Liver (tissue), 9 donors: ENCODE results near the gene SLC39A1. TPM values are rescaled to one million over a fixed set of nuclear protein-coding genes. Genes with fewer than 3 reads are reported as not detected.

Source experiments
- DNase-seq: peaks from one replicate; pipeline ENCODE4 v3.0.0-alpha.2; 2017; ENCODE audit warnings: low spot score
- H3K27ac ChIP-seq, 2 donors: one replicate each; pipeline ENCODE4 v1.7.0; 2013; ENCODE audit warnings: inconsistent platforms in 2 of 2, low read length in 2 of 2, control low read depth in 1 of 2, low read depth in 1 of 2, mild to moderate bottlenecking in 1 of 2
- H3K27me3 ChIP-seq, 4 donors: one replicate each; pipeline versions ENCODE4 v1.6.1 to v1.7.0; 2013; ENCODE audit warnings: low read length in 3 of 4, inconsistent platforms in 1 of 4, mild to moderate bottlenecking in 1 of 4, moderate library complexity in 1 of 4; ENCODE audit not compliant: control insufficient read depth in 4 of 4, insufficient read depth in 4 of 4
- H3K36me3 ChIP-seq, 4 donors: one replicate each; pipeline versions ENCODE4 v1.6.1 to v1.7.0; 2013; ENCODE audit warnings: low read length in 3 of 4, mild to moderate bottlenecking in 3 of 4, low read depth in 1 of 4, moderate library complexity in 1 of 4; ENCODE audit not compliant: control insufficient read depth in 4 of 4, insufficient read depth in 3 of 4
- H3K4me1 ChIP-seq, 4 donors: one replicate each; pipeline versions ENCODE4 v1.6.1 to v1.7.0; 2013; ENCODE audit warnings: low read length in 3 of 4, mild to moderate bottlenecking in 3 of 4, moderate library complexity in 1 of 4; ENCODE audit not compliant: control insufficient read depth in 4 of 4, insufficient read depth in 4 of 4
- H3K4me3 ChIP-seq, 3 donors: one replicate each; pipeline versions ENCODE4 v1.6.1 to v1.7.0; 2013; ENCODE audit warnings: low read length in 3 of 3, control low read depth in 1 of 3, low read depth in 1 of 3, mild to moderate bottlenecking in 1 of 3
- H3K9ac ChIP-seq, 2 donors: one replicate each; pipeline ENCODE4 v1.7.0; 2013; ENCODE audit warnings: low read length in 2 of 2, mild to moderate bottlenecking in 2 of 2, moderate library complexity in 2 of 2, control low read depth in 1 of 2, low read depth in 1 of 2
- H3K9me3 ChIP-seq, 4 donors: one replicate each; pipeline versions ENCODE4 v1.6.1 to v1.7.0; 2013; ENCODE audit warnings: low read length in 3 of 4; ENCODE audit not compliant: control insufficient read depth in 4 of 4
- EGR1 ChIP-seq, 2 donors: IDR thresholded peaks; 2 replicates each; pipeline ENCODE4 v1.6.1; 2016 to 2018; ENCODE audit warnings: antibody characterized with exemption in 2 of 2, low read depth in 2 of 2
- FOXA1 ChIP-seq: IDR thresholded peaks from 2 replicates; pipeline ENCODE4 v1.6.1; 2016; ENCODE audit warnings: antibody characterized with exemption
- FOXA2 ChIP-seq: IDR thresholded peaks from 2 replicates; pipeline ENCODE4 v1.6.1; 2016; ENCODE audit warnings: antibody characterized with exemption
- GABPA ChIP-seq, 2 donors: IDR thresholded peaks in 1 of 2; conservative IDR thresholded peaks in 1 of 2; 2 replicates each; pipeline ENCODE4 v1.6.1; 2016; ENCODE audit warnings: antibody characterized with exemption in 2 of 2, mild to moderate bottlenecking in 1 of 2, moderate library complexity in 1 of 2
- HNF4A ChIP-seq, 2 donors: conservative IDR thresholded peaks; 2 replicates each; pipeline ENCODE4 v1.6.1; 2016; ENCODE audit warnings: antibody characterized with exemption in 2 of 2, mild to moderate bottlenecking in 2 of 2
- HNF4G ChIP-seq: IDR thresholded peaks from 2 replicates; pipeline ENCODE4 v1.6.1; 2016; ENCODE audit warnings: antibody characterized with exemption
- JUND ChIP-seq, 2 donors: IDR thresholded peaks; 2 replicates each; pipeline ENCODE4 v1.6.1; 2016; ENCODE audit warnings: antibody characterized with exemption in 2 of 2
- NR2F2 ChIP-seq: IDR thresholded peaks from 2 replicates; pipeline ENCODE4 v1.6.1; 2016; ENCODE audit warnings: antibody characterized with exemption
- RAD21 ChIP-seq, 2 donors: IDR thresholded peaks; 2 replicates each; pipeline ENCODE4 v1.6.1; 2016; ENCODE audit warnings: antibody characterized with exemption in 2 of 2, mild to moderate bottlenecking in 2 of 2
- RXRA ChIP-seq, 2 donors: IDR thresholded peaks; 2 replicates each; pipeline ENCODE4 v1.6.1; 2017 to 2018; ENCODE audit warnings: antibody characterized with exemption in 2 of 2, mild to moderate bottlenecking in 1 of 2
- SP1 ChIP-seq: IDR thresholded peaks from 2 replicates; pipeline ENCODE4 v1.6.1; 2018; ENCODE audit warnings: antibody characterized with exemption, mild to moderate bottlenecking
- TAF1 ChIP-seq: conservative IDR thresholded peaks from 2 replicates; pipeline ENCODE4 v1.6.1; 2016; ENCODE audit warnings: antibody characterized with exemption, mild to moderate bottlenecking
- YY1 ChIP-seq: IDR thresholded peaks from 2 replicates; pipeline ENCODE4 v1.6.1; 2016; ENCODE audit warnings: antibody characterized with exemption, mild to moderate bottlenecking
- WGBS: extraction: QIAGEN DNeasy Blood & Tissue Kit; methylation state at CpG from one replicate; pipeline ENCODE4 v1.1.7; 2013; 5-methylcytosine and 5-hydroxymethylcytosine counted together
- polyA plus RNA-seq, 2 donors: library from polyadenylated mRNA; stranded (reverse) in 1 of 2; unstranded in 1 of 2; fragments of 200-250 nt in 1 of 2; fragments of >200 nt in 1 of 2; fragmentation: Nextera tagmentation in 1 of 2; extraction: Ambion mirVana in 1 of 2; gene quantifications; one replicate each; pipeline versions ENCODE4 v1.2.1 to v1.2.3, GENCODE V29; 2013 to 2015
- total RNA-seq, 2 donors: library from RNA; depleted of rRNA; stranded (reverse); fragments of >200 nt; gene quantifications; one replicate each; pipeline ENCODE4 v1.2.3, GENCODE V29; 2014
- TF ChIP-seq, protein P1 (sequence below): fragments of 150-350 bp; IDR thresholded peaks from 2 replicates; pipeline ENCODE4 v1.5.1; 2017; ENCODE audit warnings: improper control_type of control experiment, low read depth, low read length; ENCODE audit not compliant: missing input control
- TF ChIP-seq, protein P2 (sequence below): IDR thresholded peaks from 2 replicates; pipeline ENCODE4 v1.6.1; 2016; ENCODE audit warnings: antibody characterized with exemption
- TF ChIP-seq, protein P3 (sequence below): IDR thresholded peaks from 2 replicates; pipeline ENCODE4 v1.6.1; 2016; ENCODE audit warnings: antibody characterized with exemption
- TF ChIP-seq, protein P4 (sequence below): IDR thresholded peaks from 2 replicates; pipeline ENCODE4 v1.6.1; 2016; ENCODE audit warnings: antibody characterized with exemption, mild to moderate bottlenecking
- TF ChIP-seq, protein P5 (sequence below): IDR thresholded peaks from 2 replicates; pipeline ENCODE4 v1.6.1; 2016; ENCODE audit warnings: antibody characterized with exemption
- donor health status: healthy.
- donor health status: healthy.
- donor health status: healthy.
- donor health status: healthy.
- donor health status: healthy.

SLC39A1 gene
- total and polyA plus RNA-seq, 4 donors: 38.8 to 70.3 (median 54.6) TPM

DNA sequence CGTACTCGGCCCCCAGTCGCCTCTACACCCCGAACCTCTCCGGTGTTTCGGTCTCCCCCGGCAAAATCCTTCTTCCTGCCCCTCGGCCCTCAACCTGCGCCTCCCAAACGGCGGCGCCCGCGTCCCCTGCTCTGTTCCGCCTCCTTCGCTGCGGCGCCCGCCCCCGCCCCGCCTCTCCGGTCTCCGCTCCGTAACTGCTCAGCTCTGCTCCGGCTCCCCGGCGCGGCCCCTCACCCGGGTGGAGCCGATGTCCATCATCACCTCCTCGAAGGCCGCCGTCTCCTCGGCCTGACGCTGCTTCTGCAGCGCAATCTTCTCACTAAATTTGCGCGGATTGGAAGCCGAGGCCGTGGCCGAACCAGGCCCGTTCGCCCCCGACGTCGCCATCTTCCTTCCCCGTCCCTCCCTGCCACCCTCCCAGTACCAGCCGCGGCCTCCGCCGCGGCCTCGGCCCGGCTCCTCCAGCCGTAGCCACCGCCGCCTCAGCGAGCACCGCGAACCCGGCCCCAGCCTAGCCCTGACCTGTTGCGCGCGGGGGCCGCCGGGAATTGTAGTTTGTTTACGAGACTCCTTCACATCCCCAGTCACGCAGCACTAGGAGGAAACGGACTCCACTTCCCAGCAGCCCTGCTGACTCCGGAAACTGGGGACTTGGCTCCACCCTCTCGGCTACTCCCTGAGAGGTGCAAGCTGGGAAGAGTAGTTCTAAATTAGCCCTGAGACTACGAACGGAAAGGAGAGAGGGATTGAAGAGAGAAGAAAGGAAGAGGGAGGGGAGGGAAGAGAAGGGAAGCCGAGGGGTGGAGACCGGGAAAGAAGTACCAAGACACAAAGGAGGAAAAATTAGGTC is 5.0 kb downstream of the SLC39A1 start, which contains the start of gene CRTC2:
Gene CRTC2 (minus strand): TSS at position 502 of the 850 bp plus-strand sequence. CDS start 115 bp downstream, at position 387.
- H3K27ac ChIP-seq: peak within 1 kb of the TSS; percentile 91 to 94
- H3K9ac ChIP-seq: peak within 1 kb of the TSS; percentile 73 to 89
- peaks cover 0 to 8% (median 1%) of the 10 kb centered on the region in 4 donors for H3K36me3 ChIP-seq
- H3K4me1 ChIP-seq: peaks cover 12 to 67% (median 54%) of the 10 kb centered on the region in 4 donors
- peak; percentile 74 for TF ChIP-seq YY1
- TF ChIP-seq, protein P1, sequence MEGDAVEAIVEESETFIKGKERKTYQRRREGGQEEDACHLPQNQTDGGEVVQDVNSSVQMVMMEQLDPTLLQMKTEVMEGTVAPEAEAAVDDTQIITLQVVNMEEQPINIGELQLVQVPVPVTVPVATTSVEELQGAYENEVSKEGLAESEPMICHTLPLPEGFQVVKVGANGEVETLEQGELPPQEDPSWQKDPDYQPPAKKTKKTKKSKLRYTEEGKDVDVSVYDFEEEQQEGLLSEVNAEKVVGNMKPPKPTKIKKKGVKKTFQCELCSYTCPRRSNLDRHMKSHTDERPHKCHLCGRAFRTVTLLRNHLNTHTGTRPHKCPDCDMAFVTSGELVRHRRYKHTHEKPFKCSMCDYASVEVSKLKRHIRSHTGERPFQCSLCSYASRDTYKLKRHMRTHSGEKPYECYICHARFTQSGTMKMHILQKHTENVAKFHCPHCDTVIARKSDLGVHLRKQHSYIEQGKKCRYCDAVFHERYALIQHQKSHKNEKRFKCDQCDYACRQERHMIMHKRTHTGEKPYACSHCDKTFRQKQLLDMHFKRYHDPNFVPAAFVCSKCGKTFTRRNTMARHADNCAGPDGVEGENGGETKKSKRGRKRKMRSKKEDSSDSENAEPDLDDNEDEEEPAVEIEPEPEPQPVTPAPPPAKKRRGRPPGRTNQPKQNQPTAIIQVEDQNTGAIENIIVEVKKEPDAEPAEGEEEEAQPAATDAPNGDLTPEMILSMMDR: no peak
- TF ChIP-seq EGR1 (IDR thresholded peaks at IDR 0.05; ENCODE audit: low read depth in 2 of 2): peak in 1 of 2 donors; percentile 45
- TF ChIP-seq, protein P2, sequence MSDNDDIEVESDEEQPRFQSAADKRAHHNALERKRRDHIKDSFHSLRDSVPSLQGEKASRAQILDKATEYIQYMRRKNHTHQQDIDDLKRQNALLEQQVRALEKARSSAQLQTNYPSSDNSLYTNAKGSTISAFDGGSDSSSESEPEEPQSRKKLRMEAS: peak; percentile 64
- TF ChIP-seq, protein P3, sequence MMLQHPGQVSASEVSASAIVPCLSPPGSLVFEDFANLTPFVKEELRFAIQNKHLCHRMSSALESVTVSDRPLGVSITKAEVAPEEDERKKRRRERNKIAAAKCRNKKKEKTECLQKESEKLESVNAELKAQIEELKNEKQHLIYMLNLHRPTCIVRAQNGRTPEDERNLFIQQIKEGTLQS: no peak
- TF ChIP-seq, protein P4, sequence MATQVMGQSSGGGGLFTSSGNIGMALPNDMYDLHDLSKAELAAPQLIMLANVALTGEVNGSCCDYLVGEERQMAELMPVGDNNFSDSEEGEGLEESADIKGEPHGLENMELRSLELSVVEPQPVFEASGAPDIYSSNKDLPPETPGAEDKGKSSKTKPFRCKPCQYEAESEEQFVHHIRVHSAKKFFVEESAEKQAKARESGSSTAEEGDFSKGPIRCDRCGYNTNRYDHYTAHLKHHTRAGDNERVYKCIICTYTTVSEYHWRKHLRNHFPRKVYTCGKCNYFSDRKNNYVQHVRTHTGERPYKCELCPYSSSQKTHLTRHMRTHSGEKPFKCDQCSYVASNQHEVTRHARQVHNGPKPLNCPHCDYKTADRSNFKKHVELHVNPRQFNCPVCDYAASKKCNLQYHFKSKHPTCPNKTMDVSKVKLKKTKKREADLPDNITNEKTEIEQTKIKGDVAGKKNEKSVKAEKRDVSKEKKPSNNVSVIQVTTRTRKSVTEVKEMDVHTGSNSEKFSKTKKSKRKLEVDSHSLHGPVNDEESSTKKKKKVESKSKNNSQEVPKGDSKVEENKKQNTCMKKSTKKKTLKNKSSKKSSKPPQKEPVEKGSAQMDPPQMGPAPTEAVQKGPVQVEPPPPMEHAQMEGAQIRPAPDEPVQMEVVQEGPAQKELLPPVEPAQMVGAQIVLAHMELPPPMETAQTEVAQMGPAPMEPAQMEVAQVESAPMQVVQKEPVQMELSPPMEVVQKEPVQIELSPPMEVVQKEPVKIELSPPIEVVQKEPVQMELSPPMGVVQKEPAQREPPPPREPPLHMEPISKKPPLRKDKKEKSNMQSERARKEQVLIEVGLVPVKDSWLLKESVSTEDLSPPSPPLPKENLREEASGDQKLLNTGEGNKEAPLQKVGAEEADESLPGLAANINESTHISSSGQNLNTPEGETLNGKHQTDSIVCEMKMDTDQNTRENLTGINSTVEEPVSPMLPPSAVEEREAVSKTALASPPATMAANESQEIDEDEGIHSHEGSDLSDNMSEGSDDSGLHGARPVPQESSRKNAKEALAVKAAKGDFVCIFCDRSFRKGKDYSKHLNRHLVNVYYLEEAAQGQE: peak; percentile 40
- peak; percentile 72 for TF ChIP-seq NR2F2
- TF ChIP-seq JUND (IDR thresholded peaks at IDR 0.05): peak in 1 of 2 donors; percentile 26
- TF ChIP-seq SP1: peak; percentile 69
- TF ChIP-seq FOXA2: peak; percentile 5
- peak in 1 of 2 donors; percentile 55 for TF ChIP-seq RXRA (IDR thresholded peaks at IDR 0.05)
- TF ChIP-seq TAF1: no peak
- peak; percentile 67 to 90 for TF ChIP-seq GABPA (IDR thresholded peaks at IDR 0.05 in 1 of 2, conservative IDR thresholded peaks at IDR 0.05 in 1 of 2)
- TF ChIP-seq HNF4A (conservative IDR thresholded peaks at IDR 0.05): peak; percentile 9 to 10
- peak; percentile 16 for TF ChIP-seq FOXA1
- TF ChIP-seq, protein P5, sequence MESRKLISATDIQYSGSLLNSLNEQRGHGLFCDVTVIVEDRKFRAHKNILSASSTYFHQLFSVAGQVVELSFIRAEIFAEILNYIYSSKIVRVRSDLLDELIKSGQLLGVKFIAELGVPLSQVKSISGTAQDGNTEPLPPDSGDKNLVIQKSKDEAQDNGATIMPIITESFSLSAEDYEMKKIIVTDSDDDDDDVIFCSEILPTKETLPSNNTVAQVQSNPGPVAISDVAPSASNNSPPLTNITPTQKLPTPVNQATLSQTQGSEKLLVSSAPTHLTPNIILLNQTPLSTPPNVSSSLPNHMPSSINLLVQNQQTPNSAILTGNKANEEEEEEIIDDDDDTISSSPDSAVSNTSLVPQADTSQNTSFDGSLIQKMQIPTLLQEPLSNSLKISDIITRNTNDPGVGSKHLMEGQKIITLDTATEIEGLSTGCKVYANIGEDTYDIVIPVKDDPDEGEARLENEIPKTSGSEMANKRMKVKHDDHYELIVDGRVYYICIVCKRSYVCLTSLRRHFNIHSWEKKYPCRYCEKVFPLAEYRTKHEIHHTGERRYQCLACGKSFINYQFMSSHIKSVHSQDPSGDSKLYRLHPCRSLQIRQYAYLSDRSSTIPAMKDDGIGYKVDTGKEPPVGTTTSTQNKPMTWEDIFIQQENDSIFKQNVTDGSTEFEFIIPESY: no peak
- TF ChIP-seq RAD21 (IDR thresholded peaks at IDR 0.05): no peak
- no peak for TF ChIP-seq HNF4G
- H3K27me3 ChIP-seq: no peaks in the 10 kb centered on the region
- H3K4me3 ChIP-seq: peak within 1 kb of the TSS; percentile 68 to 99 (median 89)
- peak; percentile 98 for DNase-seq
- WGBS: under 1% methylated on average over 74 of the region's 75 CpGs
- no peaks in the 10 kb centered on the region for H3K9me3 ChIP-seq
